SU-DHL-6 (cell line): ENCODE data around the gene MAST4.

ENCODE experiments used
- H2AFZ ChIP-seq: fragments of 200-600 bp; sonication (generic); 2 replicates; pipeline ENCODE4 v1.6.1; 2014; ENCODE audit warnings: low read depth, mild to moderate bottlenecking, moderate library complexity, mixed read lengths, antibody characterized with exemption, low read length; ENCODE audit not compliant: severe bottlenecking
- H3F3A ChIP-seq: fragments of 200-600 bp; shearing (Covaris generic); 2 replicates; pipeline ENCODE4 v1.6.0; 2016; ENCODE audit warnings: antibody characterized with exemption, mild to moderate bottlenecking; ENCODE audit not compliant: insufficient read depth
- H3K27ac ChIP-seq: fragments of 200-600 bp; sonication (generic); 2 replicates; pipeline ENCODE4 v1.5.1; 2016; ENCODE audit warnings: low read depth, mild to moderate bottlenecking, low read length, moderate library complexity, mixed read lengths
- H3K27me3 ChIP-seq: fragments of 200-600 bp; sonication (generic), shearing (Covaris generic); 2 replicates; pipeline ENCODE4 v1.6.0; 2014; ENCODE audit warnings: mild to moderate bottlenecking, low read length
- H3K36me3 ChIP-seq: fragments of 200-600 bp; sonication (generic); 2 replicates; pipeline ENCODE4 v1.6.1; 2014; ENCODE audit warnings: mild to moderate bottlenecking, low read length, mixed read lengths
- H3K4me2 ChIP-seq: fragments of 300-600, 200-600 bp; shearing (Covaris generic), sonication (generic); 2 replicates; pipeline ENCODE4 v1.6.0; 2014; ENCODE audit warnings: low read length, low read depth, mild to moderate bottlenecking; ENCODE audit not compliant: poor library complexity, severe bottlenecking
- H3K4me3 ChIP-seq: fragments of 200-600 bp; sonication (generic); 2 replicates; pipeline ENCODE4 v1.5.1; 2014; ENCODE audit warnings: antibody characterized with exemption, low read length, mild to moderate bottlenecking, mixed read lengths; ENCODE audit not compliant: insufficient read depth, poor library complexity, severe bottlenecking
- H3K79me2 ChIP-seq: fragments of 200-600 bp; sonication (generic); 2 replicates; pipeline ENCODE4 v1.6.1; 2014; ENCODE audit warnings: mild to moderate bottlenecking, low read length, moderate library complexity; ENCODE audit not compliant: insufficient read depth
- H3K9ac ChIP-seq: fragments of 200-600 bp; sonication (generic); 2 replicates; pipeline ENCODE4 v1.7.0; 2014; ENCODE audit warnings: mild to moderate bottlenecking, low read length
- H3K9me2 ChIP-seq: fragments of 200-600 bp; sonication (generic); replicated peaks from 2 replicates; pipeline ENCODE4 v1.6.1; 2014; ENCODE audit warnings: low read length; ENCODE audit not compliant: insufficient read depth
- H3K9me3 ChIP-seq: fragments of 200-600 bp; sonication (generic); 2 replicates; pipeline ENCODE4 v1.6.1; 2014; ENCODE audit warnings: low read length, mixed read lengths; ENCODE audit not compliant: insufficient read depth
- H4K20me1 ChIP-seq: fragments of 200-600 bp; sonication (generic); 2 replicates; pipeline ENCODE4 v1.6.1; 2014; ENCODE audit warnings: low read depth, mild to moderate bottlenecking, antibody characterized with exemption, low read length, moderate library complexity, mixed read lengths
- CTCF ChIP-seq: fragments of 200-600 bp; sonication (generic); IDR thresholded peaks from one replicate; pipeline ENCODE4 v1.5.1; 2017; ENCODE audit warnings: antibody characterized with exemption, mild to moderate bottlenecking, low read length, moderate library complexity; ENCODE audit not compliant: insufficient read depth, poor library complexity, severe bottlenecking
- EZH2phosphoT487 ChIP-seq: fragments of 200-600 bp; sonication (generic), shearing (Covaris generic); conservative IDR thresholded peaks from 2 replicates; pipeline ENCODE4 v1.6.1; 2018; ENCODE audit warnings: mild to moderate bottlenecking, antibody characterized with exemption, low read length, moderate library complexity, mixed read lengths

MAST4 gene

DNA sequence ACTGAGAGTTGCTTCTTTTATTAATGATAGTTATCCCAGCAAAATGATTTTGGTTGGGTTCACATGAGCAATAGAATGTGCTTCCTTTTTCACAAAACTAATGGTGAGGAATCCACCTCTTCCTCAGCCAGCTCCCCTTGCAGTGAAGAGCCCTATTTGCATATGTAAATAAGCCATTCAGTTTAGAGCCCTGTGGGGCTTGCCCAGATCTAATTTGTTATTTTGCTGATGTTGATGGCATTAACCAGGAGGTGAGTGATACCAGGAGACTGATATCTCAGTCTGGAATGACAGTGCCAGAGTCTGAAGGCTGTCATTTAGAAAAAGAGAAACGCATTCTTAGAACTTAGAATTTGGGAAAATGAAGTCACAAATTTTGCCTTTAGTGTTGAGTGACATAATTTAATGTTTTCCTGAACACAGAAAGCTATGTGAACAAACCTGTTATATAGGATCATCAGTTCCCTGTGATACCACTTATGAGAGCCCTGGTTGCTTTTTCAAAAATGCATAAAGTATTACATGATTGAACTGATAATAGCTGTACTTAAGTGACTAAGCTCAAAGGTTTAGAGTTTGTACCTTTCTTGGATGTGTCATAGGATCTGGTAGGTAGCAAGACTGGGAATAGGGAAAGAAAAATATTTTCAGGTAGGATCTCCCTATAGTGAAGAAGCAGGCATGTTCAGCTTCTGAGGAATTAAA, 271.6 kb downstream of the MAST4 start:
- Histone ChIP-seq H3F3A (no peaks in the 10 kb centered on the region), H3K9me2 (no peaks in the 10 kb centered on the region), H3K27ac (no peak overlapping the region), H3K36me3 (no peaks in the 10 kb centered on the region), H4K20me1 (no peaks in the 10 kb centered on the region), H3K27me3 (no peaks in the 10 kb centered on the region), H3K4me2 (no peak overlapping the region), H3K9me3 (no peaks in the 10 kb centered on the region), H3K79me2 (no peaks in the 10 kb centered on the region), H3K4me3 (no peak overlapping the region), H2AFZ (no peak overlapping the region), H3K9ac (no peak overlapping the region)
- TF ChIP-seq EZH2phosphoT487 (no peak), CTCF (no peak)

- Histone ChIP-seq H3K9ac (no peak overlapping the region), H3K79me2 (no peaks in the 10 kb centered on the region), H3K9me2 (no peaks in the 10 kb centered on the region), H3K9me3 (no peaks in the 10 kb centered on the region), H4K20me1 (no peaks in the 10 kb centered on the region), H3K27me3 (no peaks in the 10 kb centered on the region), H3K36me3 (no peaks in the 10 kb centered on the region), H3F3A (no peaks in the 10 kb centered on the region), H3K27ac (no peak overlapping the region), H2AFZ (no peak overlapping the region), H3K4me3 (no peak overlapping the region), H3K4me2 (no peak overlapping the region)
- TF ChIP-seq CTCF (no peak), EZH2phosphoT487 (no peak)
These were observed 273.2 kb downstream of the MAST4 start for GRCh38 chr5:66869347-66869746.

- H3K36me3 ChIP-seq, result no peaks in the 10 kb centered on the region
- H3K79me2 ChIP-seq, result no peaks in the 10 kb centered on the region
- H3K27ac ChIP-seq, result no peak overlapping the region
- H4K20me1 ChIP-seq, result no peaks in the 10 kb centered on the region
- H3K9me2 ChIP-seq, result no peaks in the 10 kb centered on the region
- no peaks in the 10 kb centered on the region for H3F3A ChIP-seq
- H3K9me3 ChIP-seq, result no peaks in the 10 kb centered on the region
- no peak overlapping the region for H3K9ac ChIP-seq
- H3K27me3 ChIP-seq, result no peaks in the 10 kb centered on the region
- no peak overlapping the region for H2AFZ ChIP-seq
- no peak overlapping the region for H3K4me2 ChIP-seq
- TF ChIP-seq EZH2phosphoT487 (no peak), CTCF (no peak)
- no peak overlapping the region for H3K4me3 ChIP-seq
These were observed 274.5 kb downstream of the MAST4 start for GRCh38 chr5:66870708-66871107.
